ENCODE data around the gene PPP4R3C.
"Not testable (repeated sequence)": the region's sequence is repeated elsewhere in the genome, so short reads cannot be mapped to it uniquely, and the experiment has no call there.

The PPP4R3C gene

DNA sequence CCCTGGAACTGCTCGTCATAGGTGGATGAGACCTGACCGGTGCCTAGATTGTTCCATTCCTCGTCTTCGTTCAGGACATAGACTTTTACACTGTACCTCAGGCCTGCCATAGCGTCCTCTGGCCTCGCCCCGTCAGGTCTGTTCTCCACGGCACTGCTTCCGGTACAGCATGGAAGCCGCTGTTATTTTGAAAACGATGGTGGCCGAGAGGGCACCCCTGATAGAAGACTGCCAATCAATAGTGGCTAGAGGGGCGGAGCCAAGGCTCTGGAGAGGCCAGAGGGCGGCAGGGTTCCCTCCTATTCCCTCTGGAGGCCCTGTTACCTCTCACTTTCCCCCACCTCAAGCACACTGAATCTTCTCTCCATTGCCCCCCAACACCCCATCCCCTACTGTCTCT lies at the start of gene PPP4R3C:
PPP4R3C (minus strand) TSS at position 155 of the 400 bp plus-strand sequence; CDS start at position 110, 45 bp downstream.
- DNase-seq (ENCODE audit: low read depth, low spot score): no peak

- no peak for DNase-seq (ENCODE audit: low read depth, low spot score)
Measured at GRCh38 chrX:27491397-27491796, 28.3 kb upstream of the PPP4R3C start.

GRCh38 chrX:27466051-27466450 lies 2.9 kb upstream of the PPP4R3C start:
- no peak for DNase-seq (ENCODE audit: low read depth, low spot score)

GRCh38 chrX:27465036-27465435 lies 1.9 kb upstream of the PPP4R3C start:
- no peak for DNase-seq (ENCODE audit: low read depth, low spot score)

DNA sequence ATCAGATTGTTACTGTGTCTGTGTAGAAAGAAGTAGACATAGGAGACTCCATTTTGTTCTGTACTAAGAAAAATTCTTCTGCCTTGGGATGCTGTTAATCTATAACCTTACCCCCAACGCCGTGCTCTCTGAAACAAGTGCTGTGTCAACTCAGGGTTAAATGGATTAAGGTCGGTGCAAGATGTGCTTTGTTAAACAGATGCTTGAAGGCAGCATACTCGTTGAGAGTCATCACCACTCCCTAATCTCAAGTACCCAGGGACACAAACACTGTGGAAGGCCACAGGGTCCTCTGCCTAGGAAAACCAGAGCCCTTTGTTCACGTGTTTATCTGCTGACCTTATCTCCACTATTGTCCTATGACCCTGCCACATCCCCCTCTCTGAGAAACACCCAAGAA lies 4.0 kb downstream of the PPP4R3C start:
- DNase-seq (ENCODE audit: low read depth, low spot score): not testable (repeated sequence)

- not testable (repeated sequence) for DNase-seq (ENCODE audit: low read depth, low spot score)
Measured at GRCh38 chrX:27458544-27458943, 4.6 kb downstream of the PPP4R3C start.

DNA sequence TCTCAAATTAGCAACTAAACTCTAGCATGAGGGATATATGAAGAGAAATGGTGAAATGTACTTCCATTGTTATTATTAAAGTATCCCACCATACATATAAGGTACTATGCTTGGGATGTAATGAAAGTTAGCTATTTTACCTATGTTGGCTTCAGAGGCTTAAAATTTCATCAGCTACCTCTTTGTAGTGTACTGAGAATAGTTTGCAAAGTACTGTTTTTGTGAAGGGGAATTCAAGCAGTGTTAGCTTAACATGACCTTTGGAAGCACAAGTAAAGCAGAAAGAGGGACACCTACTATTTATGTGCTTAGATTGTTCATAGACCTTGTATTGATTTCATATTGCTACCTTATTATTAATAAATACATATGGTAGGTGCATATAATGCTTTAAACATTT lies 11.8 kb downstream of the PPP4R3C start:
- no peak for DNase-seq (ENCODE audit: low read depth, low spot score)

DNA sequence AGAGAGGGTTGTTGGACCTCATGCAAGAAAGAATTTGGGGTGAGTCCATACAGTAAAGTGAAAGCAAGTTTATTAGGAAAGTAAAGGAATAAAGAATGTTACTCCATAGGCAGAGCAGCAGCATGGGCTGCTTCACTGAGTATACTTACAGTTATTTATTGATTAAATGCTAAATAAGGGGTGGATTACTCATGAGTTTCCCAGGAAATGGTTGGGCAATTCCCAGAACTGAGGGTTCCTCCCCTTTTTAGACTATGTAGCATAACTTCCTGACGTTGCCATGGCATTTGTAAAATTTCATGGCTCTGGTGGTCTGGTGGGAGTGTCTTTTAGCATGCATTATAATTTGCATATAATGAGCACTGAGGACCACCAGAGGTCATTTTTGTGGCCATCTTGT lies 16.7 kb downstream of the PPP4R3C start:
- DNase-seq (ENCODE audit: low read depth, low spot score): no peak

- no peak for DNase-seq (ENCODE audit: low read depth, low spot score)
Measured at GRCh38 chrX:27445438-27445837, 17.7 kb downstream of the PPP4R3C start.

DNA sequence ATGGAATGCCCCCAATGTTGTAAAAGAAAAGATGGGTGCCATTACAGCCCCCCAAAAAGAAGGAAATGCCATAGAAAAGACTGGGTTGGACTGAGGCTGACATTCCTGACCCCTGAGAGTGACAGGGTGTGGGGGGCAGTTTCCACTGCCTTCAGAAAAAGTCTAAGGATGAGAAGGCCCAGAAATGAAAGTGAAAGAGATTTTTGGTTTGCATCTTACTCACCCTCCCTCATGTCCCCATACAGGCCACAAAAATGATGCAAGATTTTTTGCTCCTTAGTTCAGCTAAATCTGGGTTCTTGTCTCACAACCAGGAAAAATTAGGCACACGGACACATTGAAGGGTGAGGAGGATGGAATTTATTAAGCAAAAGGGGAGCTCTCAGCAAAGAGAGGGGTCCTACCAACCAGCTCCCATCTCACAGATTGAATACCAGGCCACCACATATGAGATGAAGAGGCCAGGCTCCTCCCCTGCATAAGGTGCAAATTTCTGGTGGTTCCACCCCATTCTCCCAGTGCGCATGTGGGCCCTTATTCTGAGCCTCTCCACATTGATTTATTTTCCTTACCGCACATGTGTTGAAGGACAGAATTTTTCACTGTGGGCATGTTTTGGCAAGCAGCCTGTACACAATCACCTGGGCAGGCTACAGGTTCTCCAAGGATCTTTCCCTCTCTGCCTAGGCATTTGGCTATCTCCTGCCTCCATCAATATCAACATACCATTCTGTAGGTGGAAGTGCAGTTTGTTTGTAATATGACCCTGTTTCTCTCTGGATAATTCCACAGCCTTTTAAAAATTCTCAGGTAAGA lies 18.8 kb downstream of the PPP4R3C start:
- no peak for DNase-seq (ENCODE audit: low read depth, low spot score)

DNA sequence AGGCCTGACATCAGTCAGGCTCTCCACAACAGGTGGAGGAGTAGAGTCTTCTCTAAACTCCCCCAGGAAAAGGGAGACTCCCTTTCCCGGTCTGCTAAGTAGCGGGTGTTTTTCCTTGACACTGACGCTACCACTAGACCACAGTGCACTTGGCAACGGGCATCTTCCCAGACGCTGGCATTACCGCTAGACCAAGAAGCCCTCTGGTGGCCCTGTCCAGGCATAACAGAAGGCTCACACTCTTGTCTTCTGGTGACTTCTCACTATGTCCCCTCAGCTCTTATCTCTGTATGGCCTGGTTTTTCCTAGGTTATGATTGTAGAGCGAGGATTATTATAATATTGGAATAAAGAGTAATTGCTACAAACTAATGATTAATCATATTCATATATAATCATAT lies 20.7 kb downstream of the PPP4R3C start:
- DNase-seq (ENCODE audit: low read depth, low spot score): not testable (repeated sequence)

- no peak for DNase-seq (ENCODE audit: low read depth, low spot score)
Measured at GRCh38 chrX:27439771-27440170, 23.4 kb downstream of the PPP4R3C start.

DNA sequence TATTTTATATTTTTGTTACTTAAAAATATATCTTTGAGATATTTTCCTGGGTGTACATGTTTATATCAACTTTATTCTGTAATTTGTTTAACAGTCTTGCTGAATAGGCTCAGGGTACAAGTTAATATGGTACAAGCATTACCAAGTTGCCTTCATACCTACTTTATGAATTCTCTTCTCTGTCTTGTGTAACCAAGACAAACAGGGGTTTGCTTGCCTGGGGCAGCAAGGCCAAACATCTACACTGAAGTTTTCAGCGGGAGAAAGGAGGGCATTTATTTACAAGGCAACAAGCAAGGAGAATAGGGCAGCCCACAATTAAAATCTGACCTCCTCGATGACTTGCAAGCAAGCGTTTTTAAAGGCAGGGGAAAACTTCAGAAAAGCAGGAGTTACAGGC lies 24.2 kb downstream of the PPP4R3C start:
- DNase-seq (ENCODE audit: low read depth, low spot score): no peak

DNA sequence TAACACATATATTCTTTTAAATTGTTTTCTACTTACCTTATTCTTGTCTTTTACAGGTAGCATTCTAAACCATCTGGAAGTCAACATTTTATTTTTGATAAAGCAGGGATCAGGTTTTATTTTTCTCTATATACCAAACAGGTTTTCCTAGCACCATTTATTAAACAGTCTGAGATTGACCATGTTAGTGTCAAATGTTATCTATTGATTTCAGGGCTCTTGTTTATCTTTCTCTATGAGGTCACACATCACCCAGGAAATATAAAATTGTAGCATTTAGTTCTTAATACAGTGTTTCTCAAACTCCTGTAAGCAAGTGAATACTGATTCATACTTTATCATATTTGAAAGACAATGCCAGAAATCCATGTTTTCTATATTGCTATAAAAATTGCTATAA lies 28.1 kb downstream of the PPP4R3C start:
- DNase-seq (ENCODE audit: low read depth, low spot score): no peak
